HG02642 (cell line): ENCODE data around the gene NXN.
"Not testable (repeated sequence)": the region's sequence is repeated elsewhere in the genome, so short reads cannot be mapped to it uniquely, and the experiment has no call there.

Experiments
- ATAC-seq: cut with Tn5 transposase; IDR thresholded peaks from one replicate; pipeline ENCODE4 v1.9.1; 2021; ENCODE audit warnings: mild to moderate bottlenecking; ENCODE audit not compliant: unreplicated experiment, poor library complexity

Gene NXN

DNA sequence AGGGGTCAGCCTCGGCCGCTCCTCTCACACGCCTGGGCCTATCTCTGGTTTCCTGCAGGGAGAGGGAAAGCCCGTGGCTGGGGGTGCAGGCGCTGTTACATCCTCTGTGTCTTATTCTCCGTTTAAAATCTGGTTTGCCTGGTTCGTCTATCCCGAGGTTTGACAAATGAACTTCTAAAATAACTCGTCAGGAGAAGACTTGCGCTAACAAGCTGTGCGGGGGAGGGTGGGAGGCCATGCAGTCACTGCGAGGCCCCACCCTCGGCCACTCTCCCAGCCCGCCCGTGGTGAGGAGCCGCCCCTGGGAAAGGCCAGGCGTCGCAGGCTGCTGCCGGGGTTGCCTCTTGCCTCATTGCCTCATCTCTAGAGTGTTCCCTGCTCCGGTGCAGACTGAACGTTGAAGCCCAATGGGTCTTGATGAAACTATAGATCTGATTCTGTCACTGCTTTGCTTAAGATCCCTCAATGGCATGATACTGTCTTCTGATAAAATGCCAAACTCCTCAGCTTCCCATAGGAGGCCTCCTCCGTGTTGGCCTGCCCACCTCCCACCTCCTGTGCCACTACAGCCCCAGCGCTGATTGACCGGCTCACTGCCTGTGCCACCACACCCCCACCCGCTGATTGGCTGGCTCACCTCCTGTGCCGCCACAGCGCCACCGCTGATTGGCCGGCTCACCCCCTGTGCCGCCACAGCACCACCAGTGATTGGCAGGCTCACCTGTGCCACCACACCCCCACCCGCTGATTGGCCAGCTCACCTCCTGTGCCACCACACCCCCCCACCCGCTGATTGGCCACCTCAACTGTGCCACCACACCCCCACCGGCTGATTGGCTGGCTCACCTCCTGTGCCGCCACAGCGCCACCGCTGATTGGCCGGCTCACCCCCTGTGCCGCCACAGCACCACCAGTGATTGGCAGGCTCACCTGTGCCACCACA, 189.4 kb downstream of the NXN start:
- ATAC-seq = not testable (repeated sequence)

DNA sequence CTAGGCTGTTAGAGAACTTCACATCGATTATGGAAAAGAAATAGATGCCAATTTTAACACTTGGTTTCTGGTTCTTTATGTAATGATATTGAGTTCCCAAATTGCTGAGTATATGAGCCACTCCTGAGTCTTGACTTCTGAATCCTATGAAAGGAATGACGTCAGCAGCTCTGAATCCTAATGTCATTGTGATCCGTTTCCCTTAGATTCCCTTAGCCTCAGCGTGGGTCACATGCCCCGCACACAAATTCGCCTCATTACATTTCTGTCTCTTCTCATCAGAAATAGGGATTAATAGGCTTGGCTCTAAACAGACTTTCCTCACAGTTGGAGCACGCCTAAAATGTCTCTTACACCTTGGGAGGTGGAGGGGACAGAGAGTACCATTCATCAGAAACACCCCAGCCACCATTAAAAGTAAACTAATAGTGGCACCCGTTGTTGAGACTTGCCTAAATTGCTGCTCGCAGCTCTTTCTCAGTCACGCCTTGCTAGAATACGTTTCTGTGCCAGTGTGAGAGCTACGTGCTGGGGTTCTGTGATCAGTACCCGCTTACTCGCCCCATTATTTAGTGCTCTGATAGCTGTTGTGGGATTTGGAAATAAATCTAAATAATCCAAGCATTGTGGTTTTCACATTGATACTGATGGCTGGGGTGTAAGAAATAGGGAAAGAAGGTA, 190.3 kb downstream of the NXN start:
- no peak for ATAC-seq

DNA sequence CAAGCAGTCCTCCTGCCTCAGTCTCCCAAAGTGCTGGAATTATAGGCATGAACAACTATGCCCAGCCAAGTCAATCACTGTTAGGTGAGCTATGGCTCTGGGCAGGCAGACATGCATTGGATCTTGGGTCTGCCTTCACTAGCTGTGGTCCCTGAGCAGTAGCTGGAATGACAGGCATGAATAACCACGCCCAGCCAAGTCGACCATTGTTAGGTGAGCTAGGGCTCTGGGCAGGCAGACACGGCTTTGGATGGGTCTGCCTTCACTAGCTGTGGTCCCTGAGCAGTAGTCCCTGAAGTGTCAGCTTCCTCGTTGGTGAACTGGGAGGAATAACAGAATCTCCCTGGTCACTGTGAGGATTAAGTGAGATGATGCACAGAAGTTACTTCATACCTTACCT, 191.0 kb downstream of the NXN start:
- ATAC-seq = no peak

DNA sequence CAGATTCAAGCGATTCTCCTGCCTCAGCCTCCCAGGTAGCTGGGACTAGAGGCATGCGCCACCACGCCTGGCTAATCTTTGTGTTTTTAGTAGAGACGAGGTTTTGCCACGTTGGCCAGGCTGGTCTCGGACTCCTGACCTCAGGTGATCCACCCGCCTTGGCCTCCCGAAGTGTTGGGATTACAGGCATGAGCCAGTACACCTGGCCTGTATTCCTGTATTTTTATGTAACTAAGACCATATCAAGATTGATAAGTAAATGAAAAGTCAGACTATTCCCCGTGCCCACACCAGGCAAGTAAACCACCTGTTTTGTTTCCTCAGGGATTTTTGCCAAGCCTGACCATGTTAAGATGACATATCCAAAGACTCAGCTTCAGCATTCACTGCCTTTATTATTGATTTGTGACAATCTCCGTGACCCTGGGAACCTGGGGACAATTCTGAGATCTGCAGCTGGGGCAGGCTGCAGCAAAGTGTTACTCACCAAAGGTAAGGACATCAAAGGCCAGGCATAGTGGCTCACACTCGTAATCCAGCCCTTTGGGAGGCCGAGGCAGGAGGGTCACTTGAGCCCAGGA, 191.8 kb downstream of the NXN start:
- ATAC-seq = no peak

DNA sequence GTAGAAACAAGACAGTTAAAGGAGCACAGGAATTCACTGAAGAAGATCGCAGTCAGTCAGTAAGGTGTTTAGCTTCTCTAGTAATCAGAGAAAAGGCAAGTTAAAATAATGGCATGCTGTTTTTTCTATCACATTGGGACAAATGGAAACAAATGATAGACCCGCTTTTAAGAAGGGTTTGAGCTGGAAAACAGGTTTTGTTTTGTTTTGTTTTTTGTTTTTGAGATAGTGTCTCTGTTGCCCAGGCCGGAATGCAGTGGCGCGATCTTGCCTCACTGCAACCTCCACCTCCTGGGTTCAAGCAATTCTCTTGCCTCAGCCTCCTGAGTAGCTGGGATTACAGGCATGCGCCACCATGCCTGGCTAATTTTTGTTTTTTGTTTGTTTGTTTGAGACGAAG, 193.7 kb downstream of the NXN start:
- ATAC-seq = not testable (repeated sequence)

DNA sequence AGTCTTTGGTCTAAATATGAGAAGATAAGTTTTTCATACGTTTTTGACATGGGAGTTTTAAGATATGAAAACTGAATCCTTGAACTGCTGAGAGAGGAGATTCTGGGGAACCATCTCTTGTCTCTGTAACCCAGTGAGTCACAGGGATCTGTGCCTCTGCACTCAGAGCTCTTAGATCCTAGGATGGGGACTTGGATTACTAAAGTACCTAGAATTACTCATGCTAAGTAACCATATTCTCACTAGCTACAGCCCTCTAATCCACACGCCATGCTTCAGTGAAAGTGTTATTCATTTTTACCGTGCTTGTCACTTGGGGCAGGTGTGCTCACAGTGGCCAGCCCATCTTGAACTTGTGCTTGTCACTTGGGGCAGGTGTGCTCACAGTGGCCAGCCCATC, 195.4 kb downstream of the NXN start:
- ATAC-seq = no peak

DNA sequence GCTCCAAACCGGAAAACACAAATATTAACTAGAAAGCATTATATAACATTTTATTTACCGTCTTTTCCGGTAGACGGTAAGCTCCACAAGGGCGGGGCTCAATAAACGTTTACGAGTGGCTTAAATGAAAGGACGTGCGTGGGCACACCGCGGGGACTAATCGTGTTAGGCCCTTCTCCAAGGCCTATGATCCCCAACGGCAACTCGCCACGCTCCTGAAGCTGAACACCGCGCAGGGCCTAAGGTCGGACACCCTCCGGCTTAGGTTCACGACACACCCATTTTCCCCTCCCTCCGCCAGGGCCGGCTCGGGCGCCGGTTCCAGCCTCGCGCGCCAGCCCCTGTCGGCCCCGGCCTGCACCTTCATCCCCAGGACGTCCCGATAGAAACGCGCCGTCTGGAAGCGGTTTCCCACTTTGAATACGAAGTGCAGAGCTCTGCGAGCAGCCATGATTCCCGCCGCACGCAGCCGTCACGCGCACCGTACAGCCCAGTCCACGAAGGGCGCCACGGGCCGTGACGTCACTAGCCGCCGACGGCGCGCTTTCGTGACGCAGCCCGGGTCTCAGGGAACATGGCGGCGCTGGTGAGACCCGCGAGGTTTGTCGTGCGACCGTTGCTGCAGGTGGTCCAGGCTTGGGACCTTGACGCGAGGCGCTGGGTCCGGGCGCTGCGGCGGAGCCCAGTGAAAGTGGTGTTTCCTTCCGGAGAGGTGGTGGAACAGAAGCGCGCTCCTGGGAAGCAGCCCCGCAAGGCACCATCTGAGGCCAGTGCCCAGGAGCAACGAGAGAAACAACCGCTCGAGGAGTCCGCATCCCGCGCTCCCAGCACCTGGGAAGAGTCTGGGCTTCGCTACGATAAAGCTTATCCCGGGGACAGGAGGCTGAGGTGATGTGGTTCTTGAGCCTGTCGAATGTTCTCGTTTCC, 197.5 kb downstream of the NXN start, which contains the start of the genes GLOD4 and MRM3:
Gene GLOD4, minus strand, starts transcription at position 476 of the 927 bp plus-strand sequence. Its CDS starts 25 bp downstream, at position 451.
Gene MRM3, plus strand, starts transcription at position 549 of the 927 bp plus-strand sequence. Its CDS starts 26 bp downstream, at position 575.
- peak; percentile 91 for ATAC-seq

DNA sequence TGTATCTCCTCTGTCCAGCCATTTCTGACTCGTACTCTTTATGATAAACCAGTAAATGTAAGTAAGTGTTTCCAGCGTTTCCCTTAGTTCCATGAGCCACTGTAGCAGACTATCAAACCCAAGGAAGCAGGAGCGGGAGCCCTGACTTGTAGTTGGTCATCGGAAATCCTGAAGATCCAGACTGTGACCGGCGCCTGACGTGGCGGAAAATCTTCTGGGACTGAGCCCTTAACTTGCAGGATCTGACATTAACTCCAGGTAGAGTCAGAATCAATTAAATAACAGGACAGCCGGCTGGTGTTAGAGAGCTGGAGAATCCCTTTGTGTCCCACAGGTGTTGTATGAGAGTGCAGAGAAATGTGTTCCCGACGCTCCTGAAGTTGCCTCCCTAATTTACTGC, 201.5 kb downstream of the NXN start:
- no peak for ATAC-seq

DNA sequence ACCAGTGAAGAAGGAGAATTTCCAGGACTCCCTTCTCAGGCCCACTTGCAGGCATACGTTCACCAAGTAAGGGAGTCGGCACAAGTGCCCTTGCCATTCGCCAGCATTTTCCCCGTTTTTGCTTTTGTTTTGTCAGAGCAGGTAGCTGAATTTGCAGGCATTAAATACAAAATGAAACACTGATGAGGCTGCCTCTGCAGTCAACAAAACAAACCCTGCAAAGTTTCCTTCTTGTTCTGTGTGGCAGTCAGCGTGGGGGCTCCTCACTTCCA, 205.3 kb downstream of the NXN start:
- no peak for ATAC-seq

DNA sequence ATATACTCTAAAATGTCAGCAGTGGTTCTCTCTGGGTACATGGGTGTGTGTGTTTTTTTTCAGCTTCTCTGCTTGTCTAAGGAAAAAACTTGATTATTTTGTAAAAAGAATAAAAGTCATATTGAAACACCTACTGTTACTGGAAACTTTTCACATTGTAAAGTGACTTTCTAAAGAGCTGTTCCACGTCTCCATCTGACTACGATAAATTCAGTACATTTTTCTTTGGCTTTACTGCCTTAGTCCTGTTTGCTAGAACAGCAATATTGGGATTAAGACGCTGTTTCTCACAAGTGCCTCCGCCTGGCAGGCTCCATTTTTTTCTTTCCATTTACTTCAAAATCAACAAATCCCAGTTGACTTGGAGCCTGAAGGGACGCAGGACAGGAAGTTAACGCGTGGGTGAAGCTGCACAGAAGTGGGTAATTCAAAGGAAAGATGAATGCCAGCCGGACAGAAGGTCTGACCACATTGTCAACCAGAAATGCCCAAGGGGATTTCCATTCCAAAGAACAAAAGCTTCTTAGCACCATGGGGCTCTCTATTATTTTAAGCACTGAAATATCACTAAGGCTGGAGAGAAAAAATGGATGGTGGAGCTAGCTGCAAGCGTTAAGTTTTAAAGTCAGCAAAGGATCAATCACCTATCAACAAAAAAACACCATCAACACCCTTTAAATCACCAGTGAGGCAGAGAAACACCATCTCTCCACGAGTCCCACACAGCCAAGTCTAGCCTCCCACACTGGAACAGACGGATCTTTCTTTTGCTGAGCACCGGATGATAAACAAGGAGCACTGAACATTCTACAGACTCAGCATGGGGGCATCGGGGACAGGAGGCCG, 205.9 kb downstream of the NXN start:
- no peak for ATAC-seq

DNA sequence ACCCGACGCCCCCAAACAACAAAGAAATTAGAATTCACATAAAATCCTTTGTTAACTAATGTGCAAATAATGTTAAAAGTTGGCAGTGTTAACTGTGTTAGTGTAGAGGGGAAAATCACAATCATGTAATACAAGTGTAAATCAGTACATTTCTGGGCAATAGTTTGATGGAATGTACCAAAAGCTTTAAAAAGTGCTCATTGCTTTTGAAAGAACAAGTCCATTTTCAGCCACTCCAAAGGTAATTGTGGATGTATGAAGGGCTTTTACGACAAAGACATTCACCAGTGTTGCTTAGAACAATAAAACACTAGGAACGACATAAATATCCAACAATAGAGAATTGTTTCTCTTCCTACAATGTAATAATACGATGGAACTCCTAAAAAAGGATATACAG, 206.6 kb downstream of the NXN start:
- ATAC-seq = no peak

DNA sequence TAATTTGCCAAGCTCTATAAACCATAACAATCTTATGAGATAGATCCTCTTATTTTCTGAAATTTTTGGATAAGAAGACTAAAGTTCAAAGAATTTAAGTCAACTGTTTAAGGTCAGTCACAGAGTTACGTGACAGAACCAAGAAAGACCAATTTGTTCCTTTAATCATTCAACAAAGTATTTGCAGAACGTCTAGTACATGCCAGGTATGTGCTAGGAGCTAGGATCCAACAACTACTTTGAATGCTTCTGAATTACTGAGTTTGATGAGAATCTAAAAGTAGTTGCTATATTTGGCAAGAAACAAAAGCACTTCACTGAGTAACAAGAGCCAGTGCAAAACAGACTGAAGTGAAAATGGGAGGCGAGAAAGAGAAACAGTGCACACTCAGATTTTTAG, 212.5 kb downstream of the NXN start:
- no peak for ATAC-seq

DNA sequence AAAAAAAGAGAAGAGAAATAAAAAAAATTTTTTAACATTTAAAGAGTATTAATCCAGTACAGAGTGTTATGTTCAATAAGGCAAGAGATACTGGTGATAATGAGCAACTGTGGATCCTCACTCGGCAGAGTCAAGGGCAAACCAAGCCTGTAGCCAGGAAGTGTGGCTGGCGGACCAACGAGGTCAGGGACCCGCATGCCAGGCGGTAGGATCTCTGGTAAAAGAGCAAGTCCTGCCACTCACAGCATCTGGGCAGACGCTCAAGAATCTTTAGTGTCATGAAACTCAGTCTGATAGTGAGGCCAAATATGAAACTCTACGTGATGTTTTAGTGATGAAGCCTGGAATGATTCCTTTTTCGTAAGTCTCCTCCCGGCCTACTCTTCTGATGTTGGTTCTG, 219.2 kb downstream of the NXN start:
- no peak for ATAC-seq

DNA sequence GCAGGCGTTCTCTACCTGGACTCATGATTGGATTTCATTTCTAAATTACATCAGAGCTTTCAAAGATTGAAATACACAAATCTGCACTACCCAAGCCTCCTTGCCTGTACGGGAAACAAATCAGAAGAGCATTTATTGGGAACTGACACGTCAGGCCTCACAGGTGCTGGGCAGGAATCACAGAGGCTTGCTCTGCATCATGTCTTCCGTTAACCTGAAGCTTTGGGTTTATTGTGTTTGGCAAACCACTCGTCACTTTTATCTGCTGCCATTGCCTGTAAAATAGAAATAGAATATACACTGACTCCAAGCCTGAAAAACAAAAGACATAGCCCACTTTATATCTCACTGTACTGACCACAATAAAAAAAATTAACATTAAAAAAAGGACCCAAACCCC, 219.6 kb downstream of the NXN start:
- no peak for ATAC-seq

DNA sequence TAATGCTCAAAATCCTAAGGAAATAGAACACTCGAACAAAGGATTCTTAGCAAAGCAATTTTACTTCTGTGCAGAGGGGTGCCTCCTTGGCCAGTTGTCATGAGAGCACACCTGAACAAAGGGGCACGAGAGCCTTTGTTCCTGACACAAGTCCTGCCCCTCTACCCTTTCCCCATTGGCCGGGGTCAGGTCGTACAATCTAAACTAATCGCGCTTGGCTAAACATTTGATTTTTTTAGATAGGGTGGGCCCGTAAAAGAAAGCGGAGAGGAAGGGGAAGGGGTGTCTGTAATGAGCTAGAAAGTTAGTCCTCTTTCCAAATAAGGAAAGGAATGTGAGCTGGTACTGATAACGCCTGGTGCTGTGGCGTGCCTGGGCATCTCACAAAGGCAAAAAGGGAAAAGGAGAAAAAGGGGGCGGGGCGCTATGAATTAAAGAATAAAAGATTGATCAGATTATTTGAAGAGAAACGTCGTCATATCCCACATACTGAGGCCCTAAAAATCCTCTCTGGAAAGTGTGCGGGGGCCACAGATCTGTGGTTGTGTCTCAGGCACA, 223.5 kb downstream of the NXN start:
- ATAC-seq = not testable (repeated sequence)

DNA sequence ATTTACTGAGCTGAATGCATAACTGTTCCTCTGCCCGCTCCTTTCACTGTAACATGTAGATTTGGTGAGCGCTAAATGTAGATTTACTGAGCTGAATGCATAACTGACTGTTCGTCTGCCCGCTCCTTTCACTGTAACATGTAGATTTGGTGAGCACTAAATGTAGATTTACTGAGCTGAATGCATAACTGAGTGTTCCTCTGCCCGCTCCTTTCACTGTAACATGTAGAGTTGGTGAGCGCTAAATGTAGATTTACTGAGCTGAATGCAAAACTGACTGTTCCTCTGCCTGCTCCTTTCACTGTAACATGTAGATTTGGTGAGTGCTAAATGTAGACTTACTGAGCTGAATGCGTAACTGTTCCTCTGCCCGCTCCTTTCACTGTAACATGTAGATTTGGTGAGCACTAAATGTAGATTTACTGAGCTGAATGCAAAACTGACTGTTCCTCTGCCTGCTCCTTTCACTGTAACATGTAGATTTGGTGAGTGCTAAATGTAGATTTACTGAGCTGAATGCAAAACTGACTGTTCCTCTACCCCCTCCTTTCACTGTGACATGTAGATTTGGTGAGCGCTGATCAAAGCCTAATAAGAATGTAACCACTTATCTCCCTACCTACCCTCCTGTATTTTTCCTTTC, 224.1 kb downstream of the NXN start:
- ATAC-seq = not testable (repeated sequence)

DNA sequence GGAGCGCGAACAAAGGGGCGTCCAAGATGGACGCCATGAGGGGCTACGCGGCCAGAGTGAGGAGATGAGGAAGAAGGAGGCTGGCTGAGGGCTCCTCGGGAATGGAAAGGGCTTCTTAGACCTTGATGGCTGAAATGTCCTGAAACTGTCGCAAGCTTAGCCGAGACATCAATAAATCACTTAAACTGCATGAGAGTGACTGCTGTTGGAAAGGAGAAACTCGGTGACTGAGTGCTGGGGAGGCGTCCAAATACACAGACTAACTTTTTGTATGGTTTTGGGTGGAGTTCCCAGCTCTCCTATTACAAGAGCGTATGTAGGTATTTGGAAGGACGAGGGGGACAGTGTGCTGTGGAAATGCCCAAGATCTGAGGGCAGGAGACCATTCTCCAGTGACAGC, 226.2 kb downstream of the NXN start:
- ATAC-seq = no peak

DNA sequence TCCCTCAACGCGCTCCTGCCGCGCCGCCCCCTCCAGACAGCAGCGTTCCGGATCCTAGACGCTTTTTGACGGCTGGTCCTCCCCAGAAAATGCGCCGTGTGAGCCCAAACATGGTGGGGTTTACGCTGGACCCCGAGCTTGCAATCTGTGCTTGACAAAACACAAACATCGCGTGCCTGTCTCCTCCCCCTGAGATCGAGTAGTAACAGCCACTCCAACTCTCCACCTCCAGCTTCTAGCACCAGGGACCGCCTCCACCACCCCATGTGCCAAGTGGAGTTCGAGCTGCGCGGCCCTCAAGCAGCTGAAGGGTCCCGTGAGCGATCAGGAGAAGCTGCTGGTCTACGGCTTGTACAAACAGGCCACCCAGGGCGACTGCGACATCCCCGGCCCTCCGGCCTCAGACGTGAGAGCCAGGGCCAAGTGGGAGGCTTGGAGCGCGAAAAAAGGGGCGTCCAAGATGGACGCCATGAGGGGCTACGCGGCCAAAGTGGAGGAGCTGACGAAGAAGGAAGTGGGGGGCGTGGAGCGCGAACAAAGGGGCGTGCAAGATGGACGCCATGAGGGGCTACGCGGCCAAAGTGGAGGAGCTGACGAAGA, 226.9 kb downstream of the NXN start:
- peak; percentile 12 for ATAC-seq
